ENCODE data around the gene BTBD16.

- no peak for TF ChIP-seq POLR2A (IDR thresholded peaks at IDR 0.05)
- no peak for TF ChIP-seq CTCF (IDR thresholded peaks at IDR 0.05)
- no peak for TF ChIP-seq EP300 (IDR thresholded peaks at IDR 0.05)
Measured at GRCh38 chr10:122310311-122311050, 39.4 kb downstream of the BTBD16 start.
